HG03066 (cell line): ENCODE data around the gene LKAAEAR1.

Source experiments
- ATAC-seq: cut with Tn5 transposase; IDR thresholded peaks from one replicate; pipeline ENCODE4 v1.9.1; 2021; ENCODE audit warnings: low read depth; ENCODE audit not compliant: unreplicated experiment

The LKAAEAR1 gene

GRCh38 chr20:64111841-64112641 is 27.8 kb upstream of the LKAAEAR1 start:
- no peak for ATAC-seq

- no peak for ATAC-seq
Observed at GRCh38 chr20:64110411-64111068, 26.3 kb upstream of the LKAAEAR1 start.

GRCh38 chr20:64109831-64110391 is 25.7 kb upstream of the LKAAEAR1 start:
- ATAC-seq, result no peak

GRCh38 chr20:64108731-64109681 is 24.8 kb upstream of the LKAAEAR1 start:
- no peak for ATAC-seq

- ATAC-seq, result no peak
Observed at GRCh38 chr20:64107736-64108457, 23.7 kb upstream of the LKAAEAR1 start.

GRCh38 chr20:64106981-64107735 is 23.0 kb upstream of the LKAAEAR1 start, which contains the start of gene NPBWR2:
TSS of gene NPBWR2 (minus strand) at chr20:64107565. CDS start at chr20:64106831, 734 bp downstream.
- no peak for ATAC-seq

- no peak for ATAC-seq
Observed at GRCh38 chr20:64106435-64106961, 22.3 kb upstream of the LKAAEAR1 start.

- no peak for ATAC-seq
Observed at GRCh38 chr20:64105846-64106434, 21.7 kb upstream of the LKAAEAR1 start.

- no peak for ATAC-seq
Observed at GRCh38 chr20:64104667-64105451, 20.7 kb upstream of the LKAAEAR1 start.

- ATAC-seq, result no peak
Observed at GRCh38 chr20:64103871-64104666, 19.9 kb upstream of the LKAAEAR1 start.

GRCh38 chr20:64102647-64103354 is 18.6 kb upstream of the LKAAEAR1 start:
- ATAC-seq, result no peak

GRCh38 chr20:64101731-64102621 is 17.8 kb upstream of the LKAAEAR1 start:
- ATAC-seq, result no peak

GRCh38 chr20:64100946-64101688 is 16.9 kb upstream of the LKAAEAR1 start:
- no peak for ATAC-seq

- ATAC-seq, result no peak
Observed at GRCh38 chr20:64100566-64100888, 16.3 kb upstream of the LKAAEAR1 start.
